Fibroblast of villous mesenchyme (primary cell): Measurements from ENCODE around the gene HBP1. TPM values are rescaled to one million over a fixed set of nuclear protein-coding genes. Genes with fewer than 3 reads are reported as not detected.

Experiments used
- DNase-seq: peaks from one replicate; pipeline ENCODE4 v3.0.0-alpha.2; 2010; ENCODE audit warnings: low read depth
- H3K4me3 ChIP-seq: 2 replicates; pipeline ENCODE4 v1.5.1; 2011; ENCODE audit warnings: low read depth, mild to moderate bottlenecking, low read length
- CTCF ChIP-seq: IDR thresholded peaks from 2 replicates; pipeline ENCODE4 v1.5.1; 2012; ENCODE audit warnings: low read depth, mild to moderate bottlenecking, low read length; ENCODE audit not compliant: insufficient read depth
- total RNA-seq: library from RNA; depleted of rRNA; stranded (reverse); fragments of >200 nt; gene quantifications from 2 replicates; pipeline ENCODE4 v1.2.3, GENCODE V29; 2012

Gene HBP1
- total RNA-seq, 1 donor = 66.9 TPM

- H3K4me3 ChIP-seq = no peak overlapping the region
- peak; percentile 70 for TF ChIP-seq CTCF
- DNase-seq = peak; percentile 44
Measured at GRCh38 chr7:107147464-107148393, 21.1 kb upstream of the HBP1 start.

GRCh38 chr7:107148721-107149120 lies 20.1 kb upstream of the HBP1 start:
- no peak for TF ChIP-seq CTCF
- no peak overlapping the region for H3K4me3 ChIP-seq
- DNase-seq = no peak

GRCh38 chr7:107149863-107150262 lies 18.9 kb upstream of the HBP1 start:
- no peak for DNase-seq
- H3K4me3 ChIP-seq = no peak overlapping the region
- no peak for TF ChIP-seq CTCF

- no peak overlapping the region for H3K4me3 ChIP-seq
- TF ChIP-seq CTCF = peak; percentile 61
- peak; percentile 82 for DNase-seq
Measured at GRCh38 chr7:107150375-107151073, 18.3 kb upstream of the HBP1 start.

- no peak overlapping the region for H3K4me3 ChIP-seq
- no peak for DNase-seq
- no peak for TF ChIP-seq CTCF
Measured at GRCh38 chr7:107151538-107151937, 17.3 kb upstream of the HBP1 start.

GRCh38 chr7:107152011-107152410 lies 16.8 kb upstream of the HBP1 start:
- no peak for TF ChIP-seq CTCF
- no peak overlapping the region for H3K4me3 ChIP-seq
- DNase-seq = peak; percentile 44
